ACHN (cell line): ENCODE data around the gene RACK1.
"Not testable (repeated sequence)": the region's sequence is repeated elsewhere in the genome, so short reads cannot be mapped to it uniquely, and the experiment has no call there.

Experiments
- DNase-seq: peaks from one replicate; pipeline ENCODE4 v3.0.0-alpha.2; 2015
- in situ Hi-C: cut with HindIII; loops from 2 replicates; pipeline ENCODE4 v1.10.0; 2017; ENCODE audit warnings: low sequenced_read_pairs, low pct_ligation_motif_present, low pct_unique_long_range_greater_than_20kb

Gene RACK1

GRCh38 chr5:181243564-181244343, at the start of gene RACK1:
Gene RACK1, minus strand, starts transcription at chr5:181243906. Its CDS starts 106 bp downstream, at chr5:181243800.
- DNase-seq: peak; percentile 76
- in situ Hi-C loops: no loop called here

GRCh38 chr5:181287331-181287730, 43.6 kb upstream of the RACK1 start:
- in situ Hi-C loops, DNase-seq: not testable (repeated sequence)

DNA sequence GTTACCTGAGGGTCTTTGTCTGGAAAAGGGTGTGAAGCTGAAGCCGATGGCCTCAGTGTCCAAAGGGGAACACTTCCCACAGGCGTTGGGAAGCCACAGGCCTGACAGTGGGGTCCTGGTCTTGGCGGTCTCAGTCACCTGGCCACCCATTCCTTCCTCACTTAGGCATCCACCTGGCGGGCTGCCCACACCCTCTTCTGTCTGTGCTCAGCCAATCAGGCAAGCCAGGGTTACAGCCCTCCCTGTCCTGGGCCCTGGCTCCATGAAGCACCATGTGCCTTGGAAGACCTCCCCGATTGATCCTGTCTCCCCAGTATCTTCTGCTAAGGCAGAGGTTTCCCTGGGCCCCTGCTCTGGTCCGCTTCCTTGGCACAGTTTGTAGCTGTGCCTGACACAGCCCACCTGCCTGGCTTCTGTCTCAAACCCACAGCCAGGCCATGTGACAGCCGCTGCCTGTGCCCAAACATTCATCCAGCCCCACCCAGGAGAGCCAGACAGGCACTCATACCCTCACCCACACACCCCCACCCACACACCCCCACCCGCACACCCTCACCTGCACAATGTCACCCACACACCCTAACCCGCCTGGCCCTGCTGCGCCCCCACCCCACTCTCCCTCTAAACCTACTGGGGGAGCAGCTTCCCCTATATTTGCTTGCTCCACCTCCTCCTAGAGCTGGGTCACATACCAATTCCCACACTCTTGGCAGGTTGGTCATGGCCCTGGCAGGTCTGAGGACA, 42.4 kb upstream of the RACK1 start:
- in situ Hi-C loops, DNase-seq: not testable (repeated sequence)

GRCh38 chr5:181283841-181284755, 40.4 kb upstream of the RACK1 start:
- DNase-seq, in situ Hi-C loops: not testable (repeated sequence)

- no peak for DNase-seq
- in situ Hi-C loops: no loop called here
Measured at GRCh38 chr5:181283347-181283746, 39.6 kb upstream of the RACK1 start.

DNA sequence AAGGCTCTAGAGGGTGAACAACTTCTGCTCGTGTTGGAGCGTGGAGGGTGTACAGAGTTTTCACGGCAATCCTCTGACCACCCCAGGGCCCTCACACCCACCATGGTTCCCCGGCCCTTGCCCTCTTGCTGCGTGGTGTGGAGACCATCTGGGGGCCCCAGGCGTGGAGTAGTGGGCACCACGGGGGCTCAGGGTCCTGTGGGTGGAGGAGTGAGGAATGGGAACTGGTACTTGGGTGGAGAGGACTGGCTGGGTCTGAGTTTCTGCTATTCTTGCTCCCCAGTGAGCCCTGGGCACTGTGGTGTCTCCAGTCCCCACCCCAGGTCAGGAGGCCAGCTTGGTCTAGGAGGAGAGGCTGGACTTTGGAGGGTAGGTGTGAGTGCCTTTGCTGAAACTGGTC, 39.2 kb upstream of the RACK1 start:
- no peak for DNase-seq
- in situ Hi-C loops: no loop called here

DNA sequence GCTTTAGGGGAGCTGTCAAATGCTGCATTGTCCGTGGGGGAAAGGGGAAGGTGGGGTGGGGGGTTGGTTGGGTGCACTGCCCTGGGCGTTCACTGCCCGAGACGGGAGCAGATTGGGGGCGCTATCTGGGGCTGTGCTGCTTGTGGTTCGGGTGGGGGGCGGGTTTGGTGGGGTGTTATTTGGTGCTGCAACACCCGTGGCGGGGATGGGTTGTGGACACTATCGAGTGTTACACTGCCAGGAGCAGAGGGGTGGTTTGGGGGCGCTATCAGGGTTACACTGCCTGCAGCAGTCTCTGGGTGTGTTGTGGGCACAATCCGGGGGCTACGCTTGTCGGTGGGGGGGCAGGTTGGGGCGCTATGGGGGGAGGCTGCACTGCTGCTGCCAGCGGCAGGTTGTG, 38.7 kb upstream of the RACK1 start:
- in situ Hi-C loops, DNase-seq: not testable (repeated sequence)

GRCh38 chr5:181281984-181282316, 38.2 kb upstream of the RACK1 start:
- in situ Hi-C loops: no loop called here
- no peak for DNase-seq

GRCh38 chr5:181281077-181281983, 37.6 kb upstream of the RACK1 start:
- no peak for DNase-seq
- in situ Hi-C loops: no loop called here

DNA sequence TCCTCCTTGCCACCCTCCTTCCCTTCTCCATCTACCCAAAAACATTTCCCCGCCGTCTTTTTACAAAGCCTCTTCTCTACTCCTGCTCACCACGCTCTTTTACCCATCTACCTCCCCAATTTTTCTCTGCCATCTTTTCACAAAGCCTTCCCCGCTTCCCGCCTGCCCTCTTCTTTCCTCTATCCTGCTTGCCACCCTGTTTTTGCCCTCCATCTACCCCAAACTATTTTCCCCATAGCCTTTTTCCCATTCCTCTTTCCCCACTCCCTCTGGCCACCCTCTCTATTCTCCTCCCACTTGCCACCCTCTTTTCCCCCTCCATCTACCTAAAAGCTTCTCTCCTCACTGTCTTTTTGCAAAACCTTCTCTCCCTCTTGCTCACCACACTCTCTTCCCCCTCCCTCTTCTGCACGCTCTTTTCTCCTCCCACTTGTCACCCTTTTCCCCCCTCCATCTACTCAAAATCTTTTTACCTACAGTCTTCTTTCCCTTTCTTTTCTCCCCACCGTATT, 36.6 kb upstream of the RACK1 start:
- in situ Hi-C loops: no loop called here
- no peak for DNase-seq

GRCh38 chr5:181273433-181273744, 29.7 kb upstream of the RACK1 start:
- in situ Hi-C loops, DNase-seq: not testable (repeated sequence)

DNA sequence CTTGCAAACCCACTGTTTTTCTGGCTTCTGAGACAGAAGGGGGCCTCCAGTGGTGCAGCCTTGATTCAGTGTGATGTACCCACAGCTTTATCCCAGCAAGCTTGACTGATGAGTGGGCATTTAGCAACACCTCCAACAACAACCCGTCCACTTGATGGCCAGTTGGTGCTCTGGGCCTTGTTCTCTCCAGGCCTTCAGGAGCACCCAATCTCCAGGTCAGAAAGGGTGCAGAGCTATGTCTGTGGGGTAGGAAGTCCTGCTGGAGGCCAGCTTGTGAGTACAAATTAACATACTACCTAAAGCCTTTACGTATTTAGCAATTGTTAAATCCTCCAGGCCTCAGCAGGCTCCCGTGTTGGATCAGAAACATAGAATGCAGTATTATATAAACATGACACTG, 27.4 kb upstream of the RACK1 start:
- DNase-seq: no peak
- in situ Hi-C loops: no loop called here

DNA sequence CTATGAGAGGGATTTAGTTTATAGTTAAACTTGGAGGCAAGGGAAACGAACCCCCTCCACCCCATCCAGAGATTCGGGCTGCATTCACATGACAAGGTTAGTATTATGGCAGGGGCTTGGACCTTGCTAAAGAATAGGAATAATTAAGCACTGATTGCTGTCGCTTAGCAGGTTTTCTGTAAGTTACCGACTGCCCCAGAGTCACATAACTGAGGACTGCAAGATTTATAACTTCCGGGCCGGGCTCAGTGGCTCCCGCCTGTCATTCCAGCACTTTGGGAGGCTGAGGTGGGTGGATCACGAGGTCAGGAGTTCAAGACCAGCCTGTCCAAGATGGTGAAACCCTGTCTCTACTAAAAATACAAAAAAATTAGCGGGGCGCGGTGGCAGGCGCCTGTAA, 24.2 kb upstream of the RACK1 start:
- in situ Hi-C loops, DNase-seq: not testable (repeated sequence)

DNA sequence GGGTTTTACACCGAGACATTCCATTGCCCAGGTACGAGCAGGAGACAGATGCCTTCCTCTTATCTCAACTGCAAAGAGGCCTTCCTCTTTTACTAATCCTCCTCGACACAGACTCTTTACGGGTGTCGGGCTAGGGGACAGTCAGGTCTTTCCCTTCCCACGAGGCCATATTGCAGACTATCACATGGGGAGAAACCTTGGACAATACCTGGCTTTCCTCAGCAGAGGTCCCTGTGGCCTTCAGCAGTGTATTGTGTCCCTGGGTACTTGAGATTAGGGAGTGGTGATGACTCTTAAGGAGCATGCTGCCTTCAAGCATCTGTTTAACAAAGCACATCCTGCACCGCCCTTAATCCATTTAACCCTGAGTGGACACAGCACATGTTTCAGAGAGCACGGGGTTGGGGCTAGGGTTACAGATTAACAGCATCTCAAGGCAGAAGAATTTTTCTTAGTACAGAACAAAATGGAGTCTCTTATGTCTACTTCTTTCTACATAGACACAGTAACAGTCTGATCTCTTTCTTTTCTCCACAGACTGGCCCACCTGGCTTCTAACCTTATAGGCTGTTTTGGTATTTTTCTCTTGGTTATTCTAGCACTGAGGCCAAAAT, 23.7 kb upstream of the RACK1 start:
- peak; percentile 17 for DNase-seq
- in situ Hi-C loops: not testable (repeated sequence)

DNA sequence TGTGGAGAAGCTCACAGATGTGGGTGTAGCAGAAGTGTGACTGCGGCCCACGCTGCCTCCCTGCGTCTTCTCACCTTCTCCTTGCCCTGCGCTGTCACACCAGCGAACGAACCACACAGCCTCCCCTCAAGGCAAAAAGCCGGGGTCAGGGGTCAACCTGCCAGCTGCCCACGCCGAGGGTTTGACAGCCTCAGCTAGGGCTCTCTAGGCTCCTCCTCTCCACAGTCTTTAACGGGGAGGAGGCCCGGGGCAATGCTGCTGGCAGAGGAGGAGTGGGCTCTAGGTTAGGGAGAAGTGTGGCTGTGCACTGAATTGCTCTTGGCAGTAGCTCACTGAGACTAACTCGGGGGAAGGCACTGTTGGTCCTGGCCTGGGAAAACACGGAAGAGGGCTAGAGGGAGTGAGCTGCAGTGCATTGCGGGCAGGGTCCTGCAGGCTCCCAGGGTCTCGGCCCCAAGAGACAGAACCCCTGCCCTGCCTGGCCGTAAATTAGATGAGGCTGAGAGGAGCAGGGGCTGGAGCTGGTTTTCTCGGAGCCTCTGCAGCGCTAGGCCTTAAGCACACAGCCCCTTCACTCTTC, 21.5 kb upstream of the RACK1 start:
- no peak for DNase-seq
- in situ Hi-C loops: no loop called here

DNA sequence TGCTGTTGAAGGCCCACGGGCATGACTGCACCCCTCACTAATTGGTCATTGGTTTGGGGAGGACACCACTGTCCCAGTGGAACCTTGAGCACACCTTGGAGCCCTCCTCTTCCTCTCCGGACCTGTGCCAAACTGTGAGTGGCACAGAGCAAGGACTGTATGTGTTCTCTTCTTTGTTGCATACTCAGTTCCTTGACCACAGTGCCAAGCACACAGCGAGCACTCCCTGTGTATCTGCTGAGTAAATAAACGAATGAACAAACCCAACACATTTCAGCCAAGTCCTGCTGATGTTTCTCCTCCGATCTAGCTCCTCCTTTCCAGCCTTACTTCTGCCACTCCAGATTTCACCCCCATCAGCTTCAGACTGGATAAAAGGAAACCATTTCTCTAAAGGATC, 19.9 kb upstream of the RACK1 start:
- DNase-seq: no peak
- in situ Hi-C loops: no loop called here

DNA sequence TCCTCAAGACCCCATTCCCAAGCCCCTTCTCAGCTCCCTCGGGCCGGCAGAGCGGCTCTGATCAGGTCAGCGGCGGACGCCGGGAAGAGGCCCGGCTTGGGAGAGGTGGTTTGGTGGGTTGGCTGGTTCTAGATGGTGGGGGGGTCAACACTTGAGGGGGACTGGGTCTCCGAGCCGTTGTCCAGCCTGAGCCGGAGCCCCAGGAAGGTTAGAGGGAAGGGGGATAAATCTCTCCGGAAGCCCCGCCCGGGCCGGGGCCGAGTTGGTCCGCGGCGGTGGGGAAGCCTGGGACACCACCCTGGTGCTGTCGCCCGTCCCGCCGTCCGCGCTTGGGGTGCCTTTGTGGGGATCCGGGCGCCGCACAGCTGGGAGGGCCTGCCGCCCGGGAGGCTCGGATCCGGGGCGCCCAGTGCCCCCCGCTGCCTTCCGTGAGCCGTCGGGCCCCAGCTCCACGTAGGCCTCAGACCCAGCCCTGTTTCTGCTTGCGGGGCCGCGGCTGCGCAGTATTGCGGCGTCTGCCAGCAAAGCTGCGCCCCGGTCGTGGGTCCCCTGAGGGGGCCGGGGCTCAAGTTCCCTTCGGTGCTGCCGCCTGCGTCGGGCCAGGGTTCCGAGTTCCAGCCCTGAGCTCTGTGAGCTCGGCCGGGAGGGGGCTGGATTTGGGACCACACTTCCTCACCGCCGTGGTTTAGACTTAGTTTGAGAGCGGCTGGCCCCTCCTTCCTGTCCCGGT, 17.8 kb upstream of the RACK1 start:
- in situ Hi-C loops: no loop called here
- DNase-seq: peak; percentile 58
